Activated naive CD4-positive, alpha-beta T cell treated with Interleukin-2 at 50 U/mL for 16 hours (primary cell): ENCODE results near the gene TCP11L1.
"Not testable (repeated sequence)": the region's sequence is repeated elsewhere in the genome, so short reads cannot be mapped to it uniquely, and the experiment has no call there.

Experiments used
- DNase-seq: peaks from one replicate; pipeline ENCODE4 v3.0.0-alpha.2; 2020

TCP11L1 gene

DNA sequence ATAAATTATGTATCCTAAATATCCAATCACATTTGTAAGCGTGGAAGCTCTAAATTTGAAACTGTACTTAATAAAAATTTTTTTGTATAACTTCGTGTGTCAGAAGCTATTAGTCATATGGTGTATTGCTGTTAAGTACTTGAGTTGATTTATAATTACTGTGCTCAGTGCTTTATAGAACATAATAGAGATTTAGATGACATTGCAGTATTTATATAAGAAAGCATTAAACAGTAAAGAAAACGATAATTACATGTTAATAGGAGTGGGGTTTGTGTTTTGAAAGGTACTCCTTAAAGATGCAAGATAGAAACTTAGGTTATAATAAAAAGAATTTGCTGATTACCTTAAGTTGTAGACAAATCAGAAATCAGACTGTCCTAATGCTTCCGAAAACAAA lies 5.9 kb upstream of the TCP11L1 start:
- no peak for DNase-seq

- no peak for DNase-seq
Observed at GRCh38 chr11:33035011-33035410, 4.4 kb upstream of the TCP11L1 start.

- peak; percentile 49 for DNase-seq
Observed at GRCh38 chr11:33040033-33040861, 875 bp downstream of the TCP11L1 start.

DNA sequence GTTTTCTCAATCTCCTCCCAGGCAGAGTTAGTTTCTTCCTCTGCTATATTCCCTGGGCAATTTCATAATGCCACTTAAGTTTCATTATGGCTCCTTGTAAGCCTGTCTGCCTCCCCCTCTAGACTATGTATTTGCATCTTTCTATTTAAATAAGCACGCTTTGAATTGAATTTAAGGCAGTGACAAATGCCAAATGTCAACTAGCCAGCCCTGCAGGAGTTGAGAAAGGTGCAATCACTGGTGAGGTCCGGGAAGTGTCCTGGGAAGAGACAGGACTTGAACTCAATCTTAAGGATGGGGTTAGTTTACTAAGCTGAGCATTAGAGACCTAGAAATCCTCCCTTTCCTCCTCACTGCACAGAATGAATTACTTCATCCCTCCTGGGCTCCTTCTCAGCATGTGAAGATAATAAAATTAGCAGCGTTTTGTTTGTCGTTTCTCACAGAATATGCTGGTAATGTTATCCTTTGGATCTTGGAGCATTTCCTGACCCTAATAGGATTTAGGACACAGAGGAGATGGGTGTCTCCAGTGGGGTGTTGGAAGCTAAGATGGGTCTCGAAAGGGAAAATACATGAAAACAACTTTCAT lies 1.6 kb downstream of the TCP11L1 start:
- no peak for DNase-seq

GRCh38 chr11:33043221-33043830 lies 4.0 kb downstream of the TCP11L1 start:
- no peak for DNase-seq

GRCh38 chr11:33044285-33044756 lies 4.9 kb downstream of the TCP11L1 start:
- no peak for DNase-seq

- DNase-seq = no peak
Observed at GRCh38 chr11:33045551-33046255, 6.3 kb downstream of the TCP11L1 start.

DNA sequence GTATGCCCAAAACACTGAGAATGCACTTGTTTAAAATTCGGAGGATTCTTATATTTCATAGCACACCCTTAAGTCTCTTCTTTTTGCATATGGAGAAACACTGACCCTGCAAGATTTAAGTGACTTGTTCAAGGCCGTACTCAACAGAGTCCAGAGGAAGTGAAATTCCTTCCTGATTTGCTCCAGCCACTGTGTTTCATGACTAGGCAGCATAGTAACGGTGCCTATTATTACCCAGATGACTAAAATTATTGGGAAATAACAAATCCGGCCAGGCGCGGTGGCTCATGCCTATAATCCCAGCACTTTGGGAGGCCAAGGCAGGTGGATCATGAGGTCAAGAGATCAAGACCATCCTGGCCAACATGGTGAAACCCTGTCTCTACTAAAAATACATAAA lies 9.3 kb downstream of the TCP11L1 start:
- DNase-seq = not testable (repeated sequence)

DNA sequence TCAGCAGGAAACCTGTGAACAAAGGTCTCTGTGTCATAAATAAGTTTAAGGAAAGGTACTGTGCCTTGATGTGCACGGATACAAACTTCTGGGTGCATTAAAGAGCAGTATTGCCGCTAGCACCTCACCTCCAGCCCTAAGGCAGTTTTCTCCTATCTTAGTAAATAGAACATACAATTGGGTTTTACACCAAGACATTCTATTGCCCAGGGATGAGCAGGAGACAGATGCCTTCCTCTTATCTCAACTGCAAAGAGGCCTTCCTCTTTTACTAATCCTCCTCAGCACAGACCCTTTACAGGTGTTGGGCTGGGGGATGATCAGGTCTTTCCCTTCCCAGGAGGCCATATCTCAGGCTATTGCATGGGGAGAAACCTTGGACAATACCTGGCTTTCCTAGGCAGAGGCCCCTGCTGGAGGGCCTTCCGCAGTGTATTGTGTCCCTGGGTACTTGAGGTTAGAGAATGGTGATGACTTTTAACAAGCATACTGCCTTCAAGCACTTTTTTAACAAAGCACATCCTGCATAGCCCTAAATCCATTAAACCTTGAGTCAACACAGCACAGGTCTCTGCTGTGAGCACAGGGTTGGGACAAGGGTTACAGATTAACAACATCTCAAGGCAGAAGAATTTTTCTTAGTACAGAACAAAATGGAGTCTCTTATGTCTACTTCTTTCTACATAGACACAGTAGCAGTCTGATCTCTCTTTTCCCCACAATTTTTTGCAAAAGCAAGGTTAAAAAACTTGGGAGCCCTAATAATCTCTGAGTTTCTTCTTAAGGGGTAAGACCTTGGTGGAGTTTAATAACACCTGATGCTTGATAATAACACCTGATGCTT lies 10.4 kb downstream of the TCP11L1 start:
- DNase-seq = not testable (repeated sequence)

DNA sequence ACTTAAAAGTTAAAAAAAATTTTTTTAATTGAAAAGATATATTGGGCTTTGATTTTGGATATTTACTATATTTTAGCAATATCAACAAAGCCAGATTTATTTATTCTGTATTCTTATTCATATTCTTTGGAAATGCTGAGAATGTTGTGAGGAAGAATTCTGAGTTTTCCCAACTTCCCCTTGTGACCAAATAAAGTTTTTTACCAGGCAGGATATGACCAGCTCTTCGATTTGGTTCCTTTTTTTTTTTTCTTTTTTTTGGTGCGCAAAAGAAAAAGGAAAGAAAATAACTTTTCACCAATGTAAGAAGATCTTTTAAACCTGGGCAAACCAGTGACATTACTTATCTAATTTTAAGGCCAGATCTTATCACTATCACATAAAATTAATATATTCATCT lies 12.9 kb downstream of the TCP11L1 start:
- no peak for DNase-seq

GRCh38 chr11:33055375-33055774 lies 16.0 kb downstream of the TCP11L1 start:
- DNase-seq = no peak

- DNase-seq = no peak
Observed at GRCh38 chr11:33057284-33057683, 17.9 kb downstream of the TCP11L1 start.

GRCh38 chr11:33059331-33060007 lies 20.1 kb downstream of the TCP11L1 start:
- no peak for DNase-seq

DNA sequence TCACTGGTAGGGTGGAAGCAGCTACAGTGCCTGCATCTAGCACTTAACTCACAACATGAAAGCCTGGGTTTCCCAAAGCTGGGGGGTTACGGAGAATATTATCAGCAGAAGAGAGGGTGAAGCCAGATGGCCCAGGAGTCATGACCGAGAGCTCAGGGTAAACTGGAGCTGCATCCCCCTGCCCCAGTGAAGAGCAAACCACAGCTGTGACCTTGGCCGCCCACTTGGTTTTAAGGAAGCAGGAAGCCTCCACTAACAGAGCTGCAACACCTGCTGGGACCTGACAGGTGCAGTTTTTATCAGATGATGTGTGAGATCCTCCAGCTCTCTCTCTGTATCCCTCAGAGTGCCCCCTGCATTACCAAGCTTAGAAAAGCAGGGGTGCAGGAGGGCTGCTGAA lies 20.9 kb downstream of the TCP11L1 start:
- DNase-seq = no peak

GRCh38 chr11:33062137-33062536 lies 22.8 kb downstream of the TCP11L1 start:
- no peak for DNase-seq

GRCh38 chr11:33063326-33063881 lies 24.0 kb downstream of the TCP11L1 start:
- no peak for DNase-seq

- no peak for DNase-seq
Observed at GRCh38 chr11:33064033-33064825, 24.9 kb downstream of the TCP11L1 start.

GRCh38 chr11:33064866-33065265 lies 25.5 kb downstream of the TCP11L1 start:
- DNase-seq = no peak

GRCh38 chr11:33065445-33066178 lies 26.2 kb downstream of the TCP11L1 start:
- DNase-seq = peak; percentile 72

- no peak for DNase-seq
Observed at GRCh38 chr11:33067294-33067693, 27.9 kb downstream of the TCP11L1 start.
